Nucleus accumbens (tissue), 56 donors: ENCODE measurements around the gene TRMO.

Experiments used
- DNase-seq, 56 donors: peaks; one replicate each; lab custom pipeline; 2025; lab: John Stamatoyannopoulos, UW

TRMO gene

GRCh38 chr9:97940233-97940632, 17.9 kb upstream of the TRMO start:
- no peak for DNase-seq

DNA sequence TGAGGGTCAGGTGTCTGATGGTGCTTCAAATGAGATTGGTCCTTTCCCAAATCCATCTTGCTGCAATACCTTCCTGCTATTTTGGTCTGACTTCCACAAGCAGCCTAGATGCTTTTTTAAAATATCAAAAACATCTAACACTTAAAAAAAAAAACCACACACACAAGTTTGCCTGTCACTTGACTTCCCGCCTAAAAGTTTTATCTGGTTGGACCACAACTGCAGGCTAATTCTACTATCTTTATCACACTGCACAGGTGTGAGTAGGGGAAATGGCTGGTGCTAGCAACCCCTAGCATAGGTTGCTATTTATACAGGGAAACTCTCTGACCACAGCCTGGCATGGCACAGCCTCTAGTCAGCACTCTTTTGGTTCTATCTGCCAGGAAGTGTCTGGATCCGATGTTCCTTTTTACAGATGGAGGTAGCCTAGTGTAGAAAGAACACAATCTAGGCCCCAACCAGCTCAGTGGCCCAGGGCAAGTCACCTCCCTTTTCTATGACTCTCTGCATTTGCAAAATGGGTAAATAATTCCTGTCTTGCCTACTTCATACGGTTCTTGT, 15.9 kb upstream of the TRMO start, which contains the start of gene HEMGN:
Gene HEMGN, minus strand, starts transcription at position 92 of the 564 bp plus-strand sequence. Its CDS starts 36 bp downstream, at position 56.
- no peak for DNase-seq

DNA sequence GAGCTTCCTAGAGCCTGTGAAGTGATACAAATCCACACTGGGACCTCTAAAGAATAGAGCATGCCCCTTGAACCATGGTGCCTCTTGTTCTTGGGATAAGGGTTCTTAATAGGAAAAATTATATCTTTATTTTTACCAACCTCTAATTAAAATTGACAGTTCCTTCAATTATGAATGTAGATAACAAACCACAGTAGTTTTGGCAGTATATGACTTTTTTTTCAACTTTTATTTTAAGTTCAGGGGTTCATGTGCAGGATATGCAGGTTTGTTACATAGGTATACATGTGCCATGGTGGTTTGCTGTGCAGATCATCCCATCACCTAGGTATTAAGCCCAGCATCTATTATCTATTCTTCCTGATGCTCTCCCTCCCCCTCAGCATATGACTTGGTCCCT, 14.7 kb upstream of the TRMO start:
- no peak for DNase-seq

GRCh38 chr9:97935276-97935675, 13.0 kb upstream of the TRMO start:
- no peak for DNase-seq

- peak in 2 of 56 donors; percentile 8 to 17 for DNase-seq
Measured at GRCh38 chr9:97934321-97935115, 12.2 kb upstream of the TRMO start.

GRCh38 chr9:97933297-97933998, 11.1 kb upstream of the TRMO start:
- DNase-seq = no peak

- DNase-seq = no peak
Measured at GRCh38 chr9:97930972-97931371, 8.7 kb upstream of the TRMO start.

DNA sequence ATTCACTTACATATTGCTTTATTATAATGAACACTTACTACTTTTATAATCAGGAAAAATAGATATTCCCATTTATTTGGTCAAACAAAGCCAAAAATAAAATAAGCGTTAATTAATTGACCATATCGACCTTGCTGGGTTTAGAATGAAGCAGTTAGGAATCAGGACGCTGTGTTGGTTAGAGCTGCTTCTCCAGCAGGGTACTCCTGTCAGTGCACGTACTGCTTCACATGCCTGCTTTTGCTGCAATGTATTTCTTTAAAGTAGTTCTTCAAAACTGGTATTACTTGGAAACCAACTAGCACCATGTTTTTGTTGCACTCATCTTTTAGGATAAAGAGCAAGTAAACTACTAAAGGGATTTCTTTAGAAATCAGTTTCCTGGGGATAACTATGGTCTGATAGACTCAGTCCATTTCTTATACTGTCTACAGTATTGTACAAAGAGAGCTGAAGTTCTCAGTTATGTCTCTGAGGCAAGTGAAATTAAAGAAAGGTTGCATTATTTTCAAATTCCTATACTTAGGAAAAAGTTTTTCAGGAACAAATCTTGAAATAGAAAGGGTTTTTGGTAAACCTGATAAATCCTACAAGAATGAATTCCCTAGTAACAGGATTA, 6.8 kb upstream of the TRMO start:
- no peak for DNase-seq

GRCh38 chr9:97925497-97926334, 3.4 kb upstream of the TRMO start:
- no peak for DNase-seq

DNA sequence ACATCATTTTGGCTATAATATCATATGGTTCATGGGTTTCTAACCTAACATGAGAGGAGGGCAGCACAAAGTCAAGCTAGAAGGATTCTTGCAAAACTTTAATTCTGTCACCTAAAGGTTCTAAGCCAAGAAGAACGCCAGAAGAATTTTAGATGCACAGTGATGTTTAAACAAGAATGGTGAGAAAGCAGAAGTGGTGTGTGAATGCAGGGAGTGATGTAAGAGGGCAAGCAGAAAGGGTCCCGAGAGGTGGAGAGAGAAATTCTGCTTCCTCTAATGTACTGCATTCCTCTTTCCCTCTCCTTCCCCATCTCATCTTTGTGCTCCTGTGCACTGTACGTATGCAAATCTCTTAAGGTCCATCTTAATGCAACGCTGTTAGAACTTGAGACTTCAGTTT, 2.1 kb upstream of the TRMO start:
- no peak for DNase-seq

GRCh38 chr9:97923529-97924108, 1.3 kb upstream of the TRMO start:
- peak in 48 of 56 donors; percentile 7 to 90 (median 57) for DNase-seq

DNA sequence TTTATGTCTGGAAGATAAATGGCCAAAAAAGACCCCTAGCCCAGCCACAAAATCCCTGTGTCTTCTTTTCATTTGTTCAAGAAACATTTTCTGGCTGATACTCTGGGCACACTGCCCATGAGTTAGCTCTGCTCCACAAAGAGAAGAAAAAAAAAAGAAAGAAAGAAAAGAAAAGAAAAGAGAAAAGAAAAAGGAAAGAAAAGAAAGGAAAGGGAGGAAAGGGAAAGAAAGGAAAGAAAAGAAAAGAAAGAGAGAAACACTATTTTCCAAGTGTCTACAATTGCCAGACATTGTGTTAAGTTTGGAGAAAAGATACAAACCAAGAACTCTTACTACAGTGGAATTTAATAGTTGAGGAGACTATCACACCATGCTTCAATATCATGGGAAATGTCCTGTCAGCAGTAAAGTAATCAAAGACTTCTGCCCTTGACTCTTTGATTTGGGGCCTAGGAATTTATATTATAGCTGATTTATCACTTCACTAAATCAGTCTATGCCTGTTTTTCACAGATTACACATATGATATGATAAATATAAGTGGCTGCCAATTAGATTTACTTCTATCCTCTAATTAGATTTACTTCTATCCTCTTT, 3.0 kb downstream of the TRMO start:
- no peak for DNase-seq

DNA sequence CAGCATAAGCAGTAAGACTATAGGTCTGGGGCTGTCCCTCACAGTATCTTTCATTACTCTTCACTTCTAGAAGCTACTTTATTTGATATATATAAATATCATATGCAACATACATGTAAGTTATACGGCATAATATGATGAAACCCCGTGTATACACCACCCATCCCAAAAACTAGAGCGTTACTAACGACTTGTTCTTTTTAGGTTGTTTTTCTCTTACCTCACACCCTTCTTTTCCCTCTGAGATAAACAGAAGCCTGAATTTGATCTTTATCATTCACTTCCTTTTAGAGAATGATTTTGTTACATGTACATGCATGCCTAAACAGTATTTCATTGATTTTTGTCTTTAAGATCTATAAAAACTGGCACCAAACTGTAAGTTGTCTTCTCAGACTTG, 3.7 kb downstream of the TRMO start:
- DNase-seq = no peak

DNA sequence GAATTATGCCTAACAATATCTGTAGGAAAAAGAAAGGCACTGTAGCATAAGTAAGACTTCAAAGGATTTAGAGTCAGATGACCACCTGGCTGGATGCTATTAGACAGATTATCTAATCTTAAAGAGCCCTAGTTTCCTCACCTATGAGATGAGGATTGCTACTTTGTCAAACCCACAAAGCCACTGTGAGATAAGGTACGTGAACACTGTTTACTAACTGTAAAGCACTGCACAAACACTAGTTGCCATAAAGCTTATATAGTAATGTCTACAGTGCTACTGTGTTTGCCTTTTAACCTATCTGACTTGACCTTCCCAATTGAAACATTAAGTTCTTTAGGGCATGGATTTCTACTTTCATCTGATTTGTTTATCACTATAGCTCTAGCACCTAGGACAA, 10.3 kb downstream of the TRMO start:
- no peak for DNase-seq

DNA sequence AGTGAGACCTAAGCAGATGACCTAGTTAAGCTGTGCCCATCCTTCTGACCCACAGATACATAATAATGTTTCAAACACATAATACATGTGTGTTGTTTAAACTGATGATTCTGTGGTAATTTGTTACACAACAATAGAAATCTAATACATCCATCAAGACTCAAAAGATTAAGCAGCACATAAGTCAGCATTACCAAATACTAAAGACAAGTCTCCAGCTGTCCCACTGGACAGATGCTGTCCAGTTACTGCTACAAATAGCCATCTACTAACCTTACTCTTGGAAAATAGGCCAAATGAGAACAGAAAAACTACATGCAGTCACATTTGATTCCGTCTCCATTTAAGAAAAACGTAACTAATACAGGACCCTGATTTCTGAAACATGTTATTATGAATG, 10.8 kb downstream of the TRMO start:
- DNase-seq = no peak

DNA sequence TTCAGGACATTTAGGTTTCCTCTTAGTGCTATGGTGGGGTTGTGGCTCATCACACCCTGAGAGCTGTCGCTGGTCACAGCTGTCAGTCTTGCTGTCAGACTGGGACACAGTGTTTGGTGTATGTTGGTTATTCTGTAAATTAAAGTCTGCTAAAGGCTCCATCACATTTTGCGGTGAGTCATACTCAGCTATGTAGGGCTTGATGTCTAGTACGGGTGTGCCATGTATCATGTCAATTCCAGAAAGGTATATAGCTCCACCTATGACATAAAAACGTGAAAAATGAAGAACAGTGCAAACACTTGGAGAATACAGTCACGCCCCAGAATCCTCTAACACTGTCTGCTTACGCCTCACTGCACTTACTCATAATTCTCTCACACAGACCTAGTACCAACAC, 11.9 kb downstream of the TRMO start:
- no peak for DNase-seq

DNA sequence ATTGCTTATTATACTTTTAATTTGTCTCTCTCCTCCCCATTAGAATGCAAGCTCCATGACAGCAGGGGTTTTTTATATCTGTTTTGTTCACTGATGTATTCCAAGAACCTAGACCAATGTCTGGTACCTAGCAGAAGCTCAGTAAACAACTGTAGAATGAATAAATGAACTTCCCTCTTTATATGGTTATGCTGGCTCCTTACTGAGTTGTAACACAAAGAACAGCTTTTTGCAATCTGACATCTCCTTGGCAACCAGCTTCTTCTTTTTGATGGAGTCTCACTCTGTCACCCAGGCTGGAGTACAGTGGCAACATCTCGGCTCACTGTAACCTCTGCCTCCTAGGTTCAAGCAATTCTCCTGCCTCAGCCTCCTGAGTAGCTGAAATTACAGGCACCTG, 13.6 kb downstream of the TRMO start:
- no peak for DNase-seq

DNA sequence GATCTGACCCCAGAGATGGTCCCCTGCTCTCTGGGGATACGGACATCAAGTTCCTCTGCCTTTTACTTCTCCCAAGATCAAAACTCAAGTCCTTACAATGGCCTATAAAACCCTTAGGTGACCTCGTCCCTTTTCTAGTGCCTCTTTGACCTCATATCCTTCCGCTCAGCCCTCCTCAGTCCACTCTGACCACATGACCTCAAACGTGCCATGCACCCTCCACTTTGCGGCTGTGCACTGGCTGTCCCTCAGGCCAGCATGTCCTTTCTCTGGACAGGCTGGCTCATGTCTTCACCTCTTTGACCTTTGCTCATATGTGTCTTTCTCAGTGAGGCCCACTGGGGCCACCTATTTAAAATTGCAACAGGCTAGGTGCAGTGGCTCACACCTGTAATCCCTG, 14.7 kb downstream of the TRMO start:
- no peak for DNase-seq

GRCh38 chr9:97907046-97907445, 15.3 kb downstream of the TRMO start:
- DNase-seq = peak in 1 of 56 donors; percentile 18
